Measurements from ENCODE around the gene MACROD2. TPM values are rescaled to one million over a fixed set of nuclear protein-coding genes. Genes with fewer than 3 reads are reported as not detected.

Gene MACROD2
- total RNA-seq, 1 experiment from 2014 or later = 1.6 TPM

- H3K9me3 Mint-ChIP-seq = no peaks in the 10 kb centered on the region
These were observed 67.5 kb downstream of the MACROD2 start for GRCh38 chr20:14062786-14063185.

More at GRCh38 chr20:14062786-14063185, 67.5 kb downstream of the MACROD2 start:
- H3K4me2 ChIP-seq (ENCODE audit: insufficient read depth, insufficient read length, low read length) = no peak overlapping the region
- H2BK15ac ChIP-seq (ENCODE audit: low read depth, low read length) = no peak overlapping the region
- H2BK120ac ChIP-seq (ENCODE audit: low read depth, low read length, poor library complexity, severe bottlenecking) = no peak overlapping the region
- no peaks in the 10 kb centered on the region for H3K9me3 ChIP-seq (ENCODE audit: control insufficient read depth, low read depth, low read length)
- no peaks in the 10 kb centered on the region for H3K23me2 ChIP-seq (ENCODE audit: insufficient read length, low read depth, low read length, poor library complexity, severe bottlenecking)
- WGBS (ENCODE audit: extremely low coverage, insufficient read length, low lambda C conversion rate) = no CpG with 5 or more reads among the region's 1 CpG
- no peak overlapping the region for H2BK5ac ChIP-seq (ENCODE audit: insufficient read length, low read length)
- H4K8ac ChIP-seq (replicated peaks; ENCODE audit: insufficient read length, low read depth, low read length) = no peak overlapping the region
- no peak for DNase-seq
- no peak overlapping the region for H2AK5ac ChIP-seq (ENCODE audit: insufficient read length, low read length)
- H3K56ac ChIP-seq (ENCODE audit: insufficient read length, low read depth, low read length) = no peak overlapping the region
- no peaks in the 10 kb centered on the region for H3K4me1 ChIP-seq (ENCODE audit: insufficient read depth, low read length)
- H2AFZ ChIP-seq (ENCODE audit: low read length) = no peak overlapping the region
- H3K4ac ChIP-seq (ENCODE audit: low read depth, low read length) = no peak overlapping the region
- no peak overlapping the region for H3K27ac ChIP-seq (ENCODE audit: insufficient read length, low read depth, low read length)
- H3T11ph ChIP-seq (ENCODE audit: low read length) = no peak overlapping the region
- no peak overlapping the region for H3K23ac ChIP-seq (ENCODE audit: insufficient read length, low read depth, low read length)
- Mint-ChIP-seq H3K27me3 (ENCODE audit: low read depth) (no peaks in the 10 kb centered on the region), H3K36me3 (ENCODE audit: insufficient read depth in 1 of 3, low read depth in 3 of 3) (no peaks in the 10 kb centered on the region), H3K27ac (no peak overlapping the region), H3K4me3 (no peak overlapping the region), H3K4me1 (peaks cover 9 to 10% of the 10 kb centered on the region in 2 experiments)
- no peaks in the 10 kb centered on the region for H3K79me1 ChIP-seq (ENCODE audit: insufficient read depth, low read depth, low read length, poor library complexity, severe bottlenecking)
- TF ChIP-seq CTCF (conservative IDR thresholded peaks at IDR 0.05) = no peak
- H2BK20ac ChIP-seq (ENCODE audit: low read depth, low read length, poor library complexity, severe bottlenecking) = no peak overlapping the region
- no peak overlapping the region for H3K14ac ChIP-seq (ENCODE audit: insufficient read depth, low read length)
- H4K5ac ChIP-seq (ENCODE audit: insufficient read length, low read depth, low read length) = no peak overlapping the region
- no peak overlapping the region for H3K18ac ChIP-seq (ENCODE audit: insufficient read length, low read depth, low read length)
- no peak overlapping the region for H4K91ac ChIP-seq (ENCODE audit: insufficient read length, low read depth, low read length)
- no peak overlapping the region for H2BK12ac ChIP-seq (ENCODE audit: insufficient read length, low read depth, low read length)
- H3K9ac ChIP-seq (ENCODE audit: extremely low read depth, insufficient read length, low read length) = no peak overlapping the region
- no peaks in the 10 kb centered on the region for H3K27me3 ChIP-seq (ENCODE audit: insufficient read depth, low read length)
- no peaks in the 10 kb centered on the region for H3K79me2 ChIP-seq (ENCODE audit: insufficient read depth, low read length)
- no peaks in the 10 kb centered on the region for H4K20me1 ChIP-seq (ENCODE audit: control insufficient read depth, insufficient read depth, insufficient read length)

All from H9 (cell line).